Activated naive CD8-positive, alpha-beta T cell (primary cell): ENCODE results near the gene MYBBP1A.
"Not testable (repeated sequence)": the region's sequence is repeated elsewhere in the genome, so short reads cannot be mapped to it uniquely, and the experiment has no call there.

Experiments used
- H3K27ac Mint-ChIP-seq: one replicate; pipeline ENCODE4 v1.8.0; 2021; ENCODE audit warnings: mixed read lengths
- H3K27me3 Mint-ChIP-seq: one replicate; pipeline ENCODE4 v1.8.0; 2021; ENCODE audit warnings: mixed read lengths
- H3K36me3 Mint-ChIP-seq: one replicate; pipeline ENCODE4 v1.8.0; 2021; ENCODE audit warnings: mixed read lengths
- H3K4me1 Mint-ChIP-seq: one replicate; pipeline ENCODE4 v1.8.0; 2021; ENCODE audit warnings: low read depth, mixed read lengths
- H3K4me3 Mint-ChIP-seq: one replicate; pipeline ENCODE4 v1.8.0; 2021; ENCODE audit warnings: mild to moderate bottlenecking, mixed read lengths
- H3K9me3 Mint-ChIP-seq: one replicate; pipeline ENCODE4 v1.8.0; 2021; ENCODE audit warnings: low read depth, mixed read lengths

The MYBBP1A gene

DNA sequence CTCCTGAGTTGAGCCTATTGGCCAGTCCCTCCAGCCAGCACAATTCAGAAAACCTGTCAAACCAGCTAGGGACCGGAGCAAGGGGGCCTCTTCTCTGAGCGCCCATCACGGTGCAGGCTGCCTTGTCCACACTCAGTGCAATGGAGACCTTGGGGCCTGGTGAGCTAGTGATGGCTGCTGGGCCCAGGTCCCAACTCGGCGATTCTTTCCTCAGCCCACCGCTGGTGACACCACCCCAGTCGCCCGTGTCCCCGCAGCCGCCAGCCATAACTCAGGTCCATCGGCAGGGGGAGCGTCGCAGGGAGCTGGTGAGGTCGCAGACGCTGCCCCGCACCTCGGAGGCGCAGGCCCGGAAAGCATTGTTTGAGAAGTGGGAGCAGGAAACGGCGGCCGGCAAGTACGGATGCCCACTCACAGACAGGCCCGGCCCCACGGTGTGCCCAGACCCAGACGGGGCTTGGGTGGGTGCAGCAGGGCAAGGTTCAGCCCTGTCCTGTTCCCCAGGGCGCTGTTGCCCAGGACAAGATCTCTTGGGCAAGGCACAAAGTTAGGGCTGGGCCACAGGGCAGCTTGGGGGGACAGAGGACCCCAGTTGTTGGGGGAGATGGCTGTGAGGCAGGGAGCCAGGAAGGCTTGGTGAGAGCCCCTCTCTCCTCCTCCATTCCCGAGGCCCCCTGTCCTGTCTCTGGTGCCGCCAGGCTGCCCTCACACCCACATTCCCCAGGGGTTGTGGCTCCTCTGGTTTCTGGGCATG, 39.9 kb upstream of the MYBBP1A start:
- Mint-ChIP-seq H3K27ac (no peak overlapping the region), H3K36me3 (no peaks in the 10 kb centered on the region), H3K4me3 (no peak overlapping the region), H3K9me3 (no peaks in the 10 kb centered on the region), H3K27me3 (no peaks in the 10 kb centered on the region), H3K4me1 (peaks cover 2% of the 10 kb centered on the region)

DNA sequence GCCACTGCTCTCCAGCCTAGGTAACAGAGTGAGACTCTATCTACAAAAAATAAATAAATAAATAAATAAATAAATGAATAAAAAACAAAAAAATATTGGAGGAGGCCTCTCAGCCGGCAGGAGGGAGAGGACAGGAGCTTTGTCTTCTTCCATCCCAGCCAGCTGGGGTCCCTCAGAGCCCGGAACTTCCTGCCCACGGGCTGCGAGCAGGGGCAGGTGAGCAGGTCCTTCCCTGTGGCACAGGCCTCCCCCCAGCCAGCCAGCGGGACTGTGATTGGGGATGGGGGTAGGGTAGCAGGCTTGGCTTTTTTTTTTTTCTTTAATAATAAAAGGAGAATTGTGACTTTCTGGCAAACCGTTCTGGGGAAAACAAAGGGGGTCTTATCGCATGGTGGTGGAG, 39.2 kb upstream of the MYBBP1A start:
- Mint-ChIP-seq H3K4me3 (no peak overlapping the region), H3K9me3 (no peaks in the 10 kb centered on the region), H3K27me3 (no peaks in the 10 kb centered on the region), H3K4me1 (peaks cover 2% of the 10 kb centered on the region), H3K36me3 (no peaks in the 10 kb centered on the region), H3K27ac (no peak overlapping the region)

DNA sequence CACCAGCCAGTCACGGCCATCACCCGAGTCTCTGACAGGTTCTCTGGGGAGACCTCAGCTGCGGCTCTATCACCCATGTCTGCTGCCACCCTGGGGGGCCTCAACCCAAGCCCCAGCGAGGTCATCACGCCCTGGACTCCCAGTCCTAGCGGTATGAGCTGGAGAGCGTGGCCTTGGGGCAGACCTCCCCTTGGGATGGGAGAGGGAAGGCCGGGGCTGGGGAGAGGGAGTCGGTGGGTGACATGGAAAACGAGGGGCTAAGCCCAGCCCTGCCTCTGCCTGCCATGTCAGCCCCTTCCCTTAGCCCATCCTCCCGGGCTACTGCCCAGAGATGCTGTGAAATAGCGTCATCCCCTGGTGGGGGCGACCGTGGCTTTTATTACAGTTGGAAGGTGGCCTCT, 37.8 kb upstream of the MYBBP1A start:
- H3K27me3 Mint-ChIP-seq: no peaks in the 10 kb centered on the region
- no peak overlapping the region for H3K27ac Mint-ChIP-seq
- no peaks in the 10 kb centered on the region for H3K36me3 Mint-ChIP-seq
- H3K4me1 Mint-ChIP-seq: peaks cover 2% of the 10 kb centered on the region
- no peak overlapping the region for H3K4me3 Mint-ChIP-seq
- H3K9me3 Mint-ChIP-seq: no peaks in the 10 kb centered on the region

- no peak overlapping the region for H3K4me3 Mint-ChIP-seq
- no peaks in the 10 kb centered on the region for H3K9me3 Mint-ChIP-seq
- H3K27me3 Mint-ChIP-seq: no peaks in the 10 kb centered on the region
- H3K36me3 Mint-ChIP-seq: no peaks in the 10 kb centered on the region
- H3K4me1 Mint-ChIP-seq: peaks cover 2% of the 10 kb centered on the region
- no peak overlapping the region for H3K27ac Mint-ChIP-seq
Observed at GRCh38 chr17:4592240-4593005, 37.2 kb upstream of the MYBBP1A start.

- H3K27me3 Mint-ChIP-seq: no peaks in the 10 kb centered on the region
- no peaks in the 10 kb centered on the region for H3K9me3 Mint-ChIP-seq
- H3K4me1 Mint-ChIP-seq: peaks cover 2% of the 10 kb centered on the region
- no peak overlapping the region for H3K27ac Mint-ChIP-seq
- no peaks in the 10 kb centered on the region for H3K36me3 Mint-ChIP-seq
- no peak overlapping the region for H3K4me3 Mint-ChIP-seq
Observed at GRCh38 chr17:4591529-4591928, 36.3 kb upstream of the MYBBP1A start.

DNA sequence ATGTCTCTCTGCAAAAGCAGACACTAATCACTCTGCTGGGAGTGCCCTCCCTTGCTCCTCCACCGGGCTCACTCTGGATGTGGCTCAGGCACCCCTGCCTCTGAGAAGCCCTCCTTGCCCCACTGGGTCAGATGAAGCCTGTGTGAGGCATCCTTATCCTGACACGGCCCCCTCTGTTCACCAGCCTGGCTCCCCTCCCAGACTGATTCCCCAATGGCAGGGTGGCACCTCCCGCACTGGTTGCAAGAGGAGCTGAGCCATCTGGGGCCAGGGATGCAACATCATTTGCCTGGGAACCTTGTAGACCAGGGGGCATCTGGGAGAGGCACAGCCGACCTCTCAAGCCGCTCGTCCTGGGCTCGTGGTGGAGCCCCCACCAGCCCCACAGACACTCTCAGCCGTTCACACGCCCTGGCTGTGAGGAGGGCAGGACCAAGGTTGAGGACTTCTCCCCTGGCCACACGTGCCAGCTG, 35.8 kb upstream of the MYBBP1A start:
- Mint-ChIP-seq H3K27me3 (no peaks in the 10 kb centered on the region), H3K4me3 (no peak overlapping the region), H3K4me1 (peaks cover 2% of the 10 kb centered on the region), H3K36me3 (no peaks in the 10 kb centered on the region), H3K9me3 (no peaks in the 10 kb centered on the region), H3K27ac (no peak overlapping the region)

DNA sequence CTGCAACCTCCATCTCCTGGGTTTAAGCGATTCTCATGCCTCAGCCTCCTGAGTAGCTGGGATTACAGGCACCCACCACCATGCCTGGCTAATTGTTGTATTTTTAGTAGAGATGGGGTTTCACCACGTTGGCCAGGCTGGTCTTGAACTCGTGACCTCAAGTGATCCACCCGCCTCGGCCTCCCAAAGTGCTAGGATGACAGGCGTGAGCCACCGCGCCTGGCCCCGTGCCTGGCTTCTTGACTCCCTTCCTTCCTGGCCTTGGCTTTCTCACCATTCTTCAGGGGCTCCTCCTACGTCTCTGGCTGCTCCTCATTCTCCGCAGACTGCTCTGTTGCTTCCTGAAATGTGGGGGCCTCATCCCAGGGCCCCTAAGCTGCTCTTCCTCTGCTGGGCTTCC, 34.9 kb upstream of the MYBBP1A start:
- not testable (repeated sequence) for H3K27me3 Mint-ChIP-seq, H3K4me1 Mint-ChIP-seq, H3K27ac Mint-ChIP-seq, H3K9me3 Mint-ChIP-seq, H3K4me3 Mint-ChIP-seq, H3K36me3 Mint-ChIP-seq

DNA sequence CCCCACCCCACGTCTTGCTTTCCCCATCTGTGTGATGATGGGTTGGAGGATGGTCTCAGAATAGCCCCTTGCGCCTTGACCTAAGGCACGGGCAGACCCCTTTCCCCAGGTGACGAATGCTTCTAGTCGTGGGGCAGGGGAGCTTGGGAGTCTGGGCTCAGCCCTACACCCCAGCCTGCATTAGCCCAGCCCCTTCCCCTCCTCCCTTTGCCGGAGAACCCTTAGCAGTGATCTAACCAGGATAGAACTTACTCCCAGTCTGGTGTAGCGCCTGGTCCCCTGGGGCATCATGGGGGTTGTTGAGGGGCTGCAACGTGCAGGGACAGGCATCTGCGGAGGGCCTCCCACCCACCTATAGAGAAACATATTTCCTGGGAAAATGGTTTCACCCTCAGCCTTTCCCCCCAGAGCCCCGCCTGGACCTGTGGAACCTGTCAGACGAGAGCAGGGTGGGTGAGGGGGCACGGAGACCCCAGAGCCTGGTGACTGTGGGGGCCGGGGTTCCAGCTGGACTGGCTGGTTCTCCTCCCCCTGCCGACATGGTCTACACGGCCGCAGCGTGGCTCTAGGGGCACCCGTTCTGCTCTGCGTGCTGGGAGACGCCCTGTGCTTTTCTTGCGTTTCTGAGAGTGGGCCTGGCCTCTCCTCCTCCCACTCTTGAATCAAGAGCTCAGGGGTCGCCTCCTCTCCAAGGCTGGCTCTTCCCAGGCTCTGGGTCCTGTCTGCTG, 33.9 kb upstream of the MYBBP1A start:
- peaks cover 2% of the 10 kb centered on the region for H3K4me1 Mint-ChIP-seq
- H3K9me3 Mint-ChIP-seq: no peaks in the 10 kb centered on the region
- H3K27ac Mint-ChIP-seq: no peak overlapping the region
- H3K4me3 Mint-ChIP-seq: no peak overlapping the region
- no peaks in the 10 kb centered on the region for H3K36me3 Mint-ChIP-seq
- no peaks in the 10 kb centered on the region for H3K27me3 Mint-ChIP-seq

- Mint-ChIP-seq H3K4me1 (peaks cover 6% of the 10 kb centered on the region), H3K27ac (no peak overlapping the region), H3K4me3 (no peak overlapping the region), H3K9me3 (no peaks in the 10 kb centered on the region), H3K27me3 (peaks cover 3% of the 10 kb centered on the region), H3K36me3 (no peaks in the 10 kb centered on the region)
Observed at GRCh38 chr17:4588391-4588790, 33.2 kb upstream of the MYBBP1A start.

DNA sequence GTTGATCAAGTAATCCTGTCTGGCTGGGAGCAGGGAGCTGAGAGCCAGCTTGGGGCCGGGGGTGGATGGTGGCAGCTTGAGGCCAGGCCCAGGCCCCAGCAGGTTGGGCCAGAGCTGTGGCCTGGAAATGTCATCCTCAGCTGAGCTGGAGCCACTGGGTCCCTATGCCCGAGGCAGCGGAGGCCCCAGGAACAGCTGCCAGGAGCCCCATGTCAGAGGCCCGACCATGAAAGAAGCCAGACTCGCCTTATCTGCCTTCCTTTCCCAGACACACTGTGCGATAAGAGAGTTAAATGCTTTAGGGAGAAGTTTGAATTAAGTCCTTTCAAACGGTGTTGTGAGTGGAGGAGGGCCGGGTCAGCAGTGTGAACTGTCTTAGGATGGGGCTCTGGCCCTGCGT, 32.6 kb upstream of the MYBBP1A start:
- H3K27ac Mint-ChIP-seq: no peak overlapping the region
- H3K4me1 Mint-ChIP-seq: peaks cover 6% of the 10 kb centered on the region
- H3K27me3 Mint-ChIP-seq: peaks cover 6% of the 10 kb centered on the region
- no peaks in the 10 kb centered on the region for H3K36me3 Mint-ChIP-seq
- H3K4me3 Mint-ChIP-seq: no peak overlapping the region
- H3K9me3 Mint-ChIP-seq: no peaks in the 10 kb centered on the region

DNA sequence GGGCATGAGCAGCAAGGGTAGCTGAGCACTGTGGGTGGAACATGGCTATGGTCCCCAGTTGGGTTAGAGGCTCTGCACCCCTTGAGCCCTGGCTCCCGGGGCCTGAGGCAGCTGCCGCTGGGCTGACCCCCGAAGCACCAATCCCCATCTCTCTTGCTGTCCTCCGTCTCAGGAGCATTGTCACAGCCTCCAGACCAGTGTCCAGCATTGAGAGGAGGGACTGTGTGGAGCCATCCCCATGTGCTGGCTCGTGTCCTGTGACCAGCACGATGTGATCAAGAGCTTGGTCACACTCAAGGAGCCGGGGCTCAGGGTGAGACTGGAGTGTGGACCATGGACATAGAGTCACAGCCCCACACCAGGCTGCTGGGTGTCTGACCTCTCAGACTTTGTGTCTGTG, 32.0 kb upstream of the MYBBP1A start:
- H3K27ac Mint-ChIP-seq: no peak overlapping the region
- H3K4me3 Mint-ChIP-seq: no peak overlapping the region
- peaks cover 6% of the 10 kb centered on the region for H3K27me3 Mint-ChIP-seq
- H3K4me1 Mint-ChIP-seq: peaks cover 6% of the 10 kb centered on the region
- no peaks in the 10 kb centered on the region for H3K9me3 Mint-ChIP-seq
- H3K36me3 Mint-ChIP-seq: no peaks in the 10 kb centered on the region

DNA sequence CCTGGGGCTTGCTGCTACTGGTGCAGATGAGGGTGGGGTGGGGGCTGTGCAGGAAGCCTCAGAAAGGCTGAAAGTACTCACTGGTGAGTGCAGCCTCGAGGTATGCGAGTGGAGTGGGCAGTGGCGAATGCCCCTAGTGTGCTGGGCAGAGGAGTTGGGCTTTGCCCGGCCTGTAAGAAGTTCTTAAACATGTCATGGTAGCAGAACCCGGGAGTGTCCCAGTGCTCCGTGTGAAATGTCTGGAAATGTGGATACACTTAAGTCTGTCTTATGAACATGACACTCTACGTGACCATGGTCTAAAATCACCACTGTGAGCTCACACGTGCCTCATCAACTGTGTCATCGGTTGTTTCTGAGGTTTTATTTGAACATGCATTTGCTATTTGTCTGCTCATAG, 30.9 kb upstream of the MYBBP1A start:
- no peaks in the 10 kb centered on the region for H3K36me3 Mint-ChIP-seq
- no peak overlapping the region for H3K27ac Mint-ChIP-seq
- H3K4me1 Mint-ChIP-seq: peaks cover 6% of the 10 kb centered on the region
- H3K27me3 Mint-ChIP-seq: peaks cover 10% of the 10 kb centered on the region
- peak overlapping the region; percentile 52 for H3K4me3 Mint-ChIP-seq
- H3K9me3 Mint-ChIP-seq: no peaks in the 10 kb centered on the region

- Mint-ChIP-seq H3K36me3 (no peaks in the 10 kb centered on the region), H3K9me3 (no peaks in the 10 kb centered on the region), H3K27me3 (peaks cover 12% of the 10 kb centered on the region), H3K4me3 (peak overlapping the region; percentile 66), H3K4me1 (peaks cover 6% of the 10 kb centered on the region), H3K27ac (no peak overlapping the region)
Observed at GRCh38 chr17:4585638-4585994, 30.4 kb upstream of the MYBBP1A start.

- Mint-ChIP-seq H3K4me3 (peak overlapping the region; percentile 66), H3K4me1 (peaks cover 6% of the 10 kb centered on the region), H3K27me3 (peaks cover 12% of the 10 kb centered on the region), H3K36me3 (no peaks in the 10 kb centered on the region), H3K27ac (no peak overlapping the region), H3K9me3 (no peaks in the 10 kb centered on the region)
Observed at GRCh38 chr17:4584917-4585637, 29.9 kb upstream of the MYBBP1A start.
